GM20000 (cell line): ENCODE data around the gene EIF4A2.

Experiments
- DNase-seq: peaks from one replicate; pipeline ENCODE4 v3.0.0; 2012; ENCODE audit warnings: low spot score
- CTCF ChIP-seq: IDR thresholded peaks from 2 replicates; pipeline ENCODE4 v1.5.1; 2012; ENCODE audit warnings: mild to moderate bottlenecking, control low read depth; ENCODE audit errors: extremely low read depth, missing control alignments

Gene EIF4A2

DNA sequence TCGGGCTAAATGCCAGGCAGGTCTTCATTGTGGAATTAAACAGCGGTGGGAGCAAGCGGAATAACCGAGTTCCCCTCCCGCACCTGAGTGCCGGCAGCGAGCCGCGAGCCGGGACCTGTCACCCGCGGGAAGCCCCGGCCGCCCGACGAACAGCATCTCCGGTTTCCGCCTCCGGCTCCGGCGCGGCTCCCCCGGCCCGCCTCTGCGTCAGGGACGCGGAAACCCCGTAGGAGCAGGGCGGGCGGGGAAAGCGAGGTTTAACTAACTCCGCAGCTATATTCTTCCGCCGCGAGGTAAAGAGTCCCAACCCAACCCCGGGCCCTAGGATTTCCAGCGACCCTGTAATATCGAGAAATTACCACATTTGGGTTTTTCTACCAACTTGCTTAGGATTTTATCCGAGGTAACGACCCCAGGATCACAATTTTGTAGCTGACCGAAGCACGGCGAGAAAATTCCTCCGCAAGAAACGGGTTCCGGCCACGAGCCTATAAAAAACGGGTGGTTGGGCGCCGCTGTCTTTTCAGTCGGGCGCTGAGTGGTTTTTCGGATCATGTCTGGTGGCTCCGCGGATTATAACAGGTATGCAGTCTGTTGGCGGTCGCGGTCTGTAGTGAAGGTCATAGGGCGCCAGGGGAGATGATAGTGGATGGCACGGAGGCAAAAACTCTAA lies at the start of gene EIF4A2:
Gene EIF4A2 (plus strand): TSS at position 520 of the 673 bp plus-strand sequence. CDS start 34 bp downstream, at position 554.
- peak; percentile 91 for DNase-seq
- no peak for TF ChIP-seq CTCF

GRCh38 chr3:186742618-186743380 lies 40.6 kb upstream of the EIF4A2 start:
- no peak for DNase-seq
- TF ChIP-seq CTCF: no peak

DNA sequence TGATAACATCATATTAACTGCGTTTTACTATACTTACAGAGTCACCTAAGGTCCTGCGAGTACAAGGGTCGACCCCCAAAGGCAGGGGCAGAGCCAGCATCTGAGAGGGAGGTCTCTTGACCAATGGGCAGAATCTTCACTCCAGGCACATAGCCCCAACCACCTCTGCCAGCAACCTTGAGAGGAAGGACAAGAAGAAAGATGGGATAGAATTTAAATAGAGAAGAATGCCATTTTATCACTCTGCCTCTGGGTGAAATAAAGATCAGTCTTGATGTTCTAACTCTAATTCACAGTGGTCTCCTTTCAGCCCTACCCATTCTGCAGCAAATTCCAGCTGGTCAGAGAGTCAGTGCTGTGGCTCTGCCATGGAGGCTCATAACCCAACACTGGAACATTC lies 39.7 kb upstream of the EIF4A2 start:
- no peak for DNase-seq
- TF ChIP-seq CTCF: no peak

DNA sequence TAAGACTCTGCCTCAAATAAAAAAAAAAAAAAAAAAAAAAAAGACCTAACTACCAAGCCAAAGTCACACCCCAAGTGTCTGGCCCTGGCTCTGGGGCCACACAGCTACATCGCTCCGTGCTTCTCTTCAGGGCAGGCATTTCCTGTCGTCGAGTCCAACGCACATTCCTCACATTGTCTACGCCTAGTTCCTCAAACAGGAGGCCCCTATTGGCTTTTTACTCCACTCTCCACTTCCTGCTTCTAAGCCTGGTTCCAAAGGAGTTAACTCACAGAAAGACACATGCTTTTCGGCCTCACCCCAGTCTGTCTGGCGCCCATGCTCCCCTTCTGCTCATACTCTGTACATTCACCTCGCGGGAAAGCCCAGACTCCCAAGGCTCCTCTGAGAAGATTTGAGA lies 37.4 kb upstream of the EIF4A2 start:
- no peak for TF ChIP-seq CTCF
- no peak for DNase-seq

DNA sequence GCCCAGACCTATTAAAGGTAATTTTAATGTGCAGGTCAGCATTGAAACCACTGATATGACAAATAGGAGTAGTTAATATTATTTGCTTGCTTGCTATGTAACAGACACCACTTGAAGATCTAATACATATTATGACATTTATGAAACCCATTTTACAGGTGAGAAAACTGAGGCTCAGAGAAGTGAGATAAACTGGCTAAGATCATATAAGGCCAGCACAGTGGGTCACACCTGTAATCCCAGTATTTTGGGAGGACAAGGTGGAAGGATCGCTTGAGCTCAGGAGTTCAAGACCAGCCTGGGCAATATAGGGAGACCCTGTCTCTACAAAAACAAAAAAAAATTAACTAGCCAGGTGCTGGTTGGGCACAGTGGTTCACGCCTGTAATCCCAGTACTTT lies 33.1 kb upstream of the EIF4A2 start:
- no peak for TF ChIP-seq CTCF

DNA sequence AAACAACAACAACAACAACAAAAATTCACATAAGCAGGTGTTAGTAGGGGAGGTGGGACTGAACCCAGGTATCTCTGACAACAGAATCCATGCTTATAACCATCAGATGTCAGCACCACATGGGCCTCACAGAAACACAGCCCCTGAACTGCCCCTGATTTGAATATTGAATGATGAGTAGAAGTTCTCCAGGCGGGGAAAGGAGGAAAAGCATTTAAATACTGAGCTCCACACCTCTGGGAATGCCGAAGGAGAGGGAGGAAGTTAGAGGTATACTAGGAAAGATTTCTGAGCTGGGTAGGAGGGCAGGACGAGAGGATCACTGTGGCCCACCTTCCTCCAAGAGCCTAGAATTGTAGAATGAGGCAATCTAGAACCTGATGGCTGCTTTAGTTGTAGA lies 31.9 kb upstream of the EIF4A2 start:
- no peak for DNase-seq
- no peak for TF ChIP-seq CTCF

More for the DNA sequence above, 33.1 kb upstream of the EIF4A2 start:
- no peak for DNase-seq

DNA sequence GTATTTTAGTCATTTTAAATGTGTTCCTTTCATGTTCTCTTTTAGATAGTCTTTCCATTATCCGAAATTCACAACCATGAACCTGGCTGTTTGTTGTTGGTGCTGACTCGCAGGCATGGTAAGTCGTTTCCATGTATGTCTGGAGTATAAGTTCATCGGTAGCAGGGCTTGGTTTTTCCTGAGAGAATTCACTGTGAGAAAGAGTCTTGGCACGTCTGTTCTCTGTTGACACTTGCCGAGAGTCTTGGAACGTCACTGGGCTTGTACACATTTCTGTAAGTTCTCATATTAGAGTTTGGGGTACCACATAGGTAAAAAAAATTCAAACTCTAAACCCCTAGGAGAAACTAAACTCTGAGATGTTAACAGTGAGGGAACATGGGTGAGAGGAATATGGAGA lies 29.4 kb upstream of the EIF4A2 start:
- no peak for TF ChIP-seq CTCF
- DNase-seq: no peak
